ENCODE results near the gene SFRP5. TPM values are rescaled to one million over a fixed set of nuclear protein-coding genes. Genes with fewer than 3 reads are reported as not detected.
A peak's percentile ranks its signal among the peaks of the same experiment; 100 is the strongest.

Gene SFRP5
- total RNA-seq, 2 donors from 2014 or later, result 163 to 226 TPM

- intact Hi-C loops (cut with DNase I), result no loop called here
- no peak for TF ChIP-seq CTCF (IDR thresholded peaks at IDR 0.05)
- no peak for TF ChIP-seq POLR2A (IDR thresholded peaks at IDR 0.05)
- WGBS, 2 donors, result 76 to 89% methylated on average over 6 of the region's 6 CpGs
These were observed 37.8 kb downstream of the SFRP5 start for GRCh38 chr10:97734021-97734420.

GRCh38 chr10:97733256-97733655 lies 38.5 kb downstream of the SFRP5 start:
- no peak overlapping the region for H3K4me3 ChIP-seq
- intact Hi-C loops (cut with DNase I), result no loop called here
- no peaks in the 10 kb centered on the region for H3K9me3 ChIP-seq
- no peak for ATAC-seq
- no peaks in the 10 kb centered on the region for H3K27me3 ChIP-seq
- H3K4me1 ChIP-seq, result peaks cover 11% of the 10 kb centered on the region
- H3K27ac ChIP-seq, result no peak overlapping the region
- H3K36me3 ChIP-seq (replicated peaks in 1 of 2; ENCODE audit: insufficient read depth in 1 of 2, low read depth in 2 of 2), result no peaks in the 10 kb centered on the region
- no peak for TF ChIP-seq POLR2A (IDR thresholded peaks at IDR 0.05)
- no peak for TF ChIP-seq CTCF (IDR thresholded peaks at IDR 0.05)
- no peak for DNase-seq
- WGBS, 2 donors, result 70 to 76% methylated on average over 5 of the region's 5 CpGs

More at GRCh38 chr10:97734021-97734420, 37.8 kb downstream of the SFRP5 start:
- peaks cover 16% of the 10 kb centered on the region for H3K4me1 ChIP-seq
- H3K9me3 ChIP-seq, result no peaks in the 10 kb centered on the region
- no peak overlapping the region for H3K4me3 ChIP-seq
- no peaks in the 10 kb centered on the region for H3K27me3 ChIP-seq
- ATAC-seq, result no peak
- DNase-seq, result no peak
- H3K27ac ChIP-seq, result no peak overlapping the region
- no peaks in the 10 kb centered on the region for H3K36me3 ChIP-seq (replicated peaks in 1 of 2; ENCODE audit: insufficient read depth in 1 of 2, low read depth in 2 of 2)

GRCh38 chr10:97732052-97732359 lies 39.8 kb downstream of the SFRP5 start:
- Histone ChIP-seq H3K36me3 (replicated peaks in 1 of 2; ENCODE audit: insufficient read depth in 1 of 2, low read depth in 2 of 2) (no peaks in the 10 kb centered on the region), H3K9me3 (no peaks in the 10 kb centered on the region), H3K4me1 (peaks cover 5% of the 10 kb centered on the region), H3K4me3 (no peak overlapping the region), H3K27ac (no peak overlapping the region), H3K27me3 (no peaks in the 10 kb centered on the region)
- DNase-seq (no peak), ATAC-seq (no peak)
- intact Hi-C loops (cut with DNase I), result no loop called here
- TF ChIP-seq POLR2A (IDR thresholded peaks at IDR 0.05) (no peak), CTCF (IDR thresholded peaks at IDR 0.05) (no peak)
- WGBS, 2 donors, result 64 to 65% methylated on average over 4 of the region's 4 CpGs

- H3K4me3 ChIP-seq, result no peak overlapping the region
- TF ChIP-seq CTCF (IDR thresholded peaks at IDR 0.05), result peak; percentile 59 to 94 (median 88)
- TF ChIP-seq POLR2A (IDR thresholded peaks at IDR 0.05), result no peak
- H3K27ac ChIP-seq, result no peak overlapping the region
- ATAC-seq, result peak; percentile 83
- peak; percentile 74 to 82 (median 78) for DNase-seq
- H3K4me1 ChIP-seq, result peaks cover 6% of the 10 kb centered on the region
- H3K36me3 ChIP-seq (replicated peaks in 1 of 2; ENCODE audit: insufficient read depth in 1 of 2, low read depth in 2 of 2), result no peaks in the 10 kb centered on the region
- no peaks in the 10 kb centered on the region for H3K27me3 ChIP-seq
- WGBS, 2 donors, result 37 to 52% methylated on average over 9 of the region's 9 CpGs
- no peaks in the 10 kb centered on the region for H3K9me3 ChIP-seq
- intact Hi-C loops (cut with DNase I), result no loop called here
These were observed 40.3 kb downstream of the SFRP5 start for GRCh38 chr10:97731346-97732051.

GRCh38 chr10:97729014-97729413 lies 42.8 kb downstream of the SFRP5 start:
- Histone ChIP-seq H3K4me3 (no peak overlapping the region), H3K27me3 (no peaks in the 10 kb centered on the region), H3K27ac (no peak overlapping the region), H3K9me3 (no peaks in the 10 kb centered on the region), H3K36me3 (replicated peaks in 1 of 2; ENCODE audit: insufficient read depth in 1 of 2, low read depth in 2 of 2) (no peaks in the 10 kb centered on the region), H3K4me1 (peaks cover 6% of the 10 kb centered on the region)
- TF ChIP-seq CTCF (IDR thresholded peaks at IDR 0.05) (no peak), POLR2A (IDR thresholded peaks at IDR 0.05) (no peak)
- WGBS, 2 donors, result 79% methylated on average over 5 of the region's 5 CpGs
- DNase-seq (no peak), ATAC-seq (no peak)
- intact Hi-C loops (cut with DNase I), result loop anchor here (10.0 kb wide), 1 partner anchor 154 kb away; the partner anchor contains the start of gene ANKRD2

Data from body of pancreas (tissue), 4 donors.